GM12892 (cell line): ENCODE measurements around the gene EXOC6.

Experiments used
- POLR2A ChIP-seq: IDR thresholded peaks from 2 replicates; pipeline ENCODE4 v1.6.1; 2011; ENCODE audit warnings: low read depth, low read length, control low read depth
- POLR2AphosphoS5 ChIP-seq: IDR thresholded peaks from 2 replicates; pipeline ENCODE4 v1.6.1; 2011; ENCODE audit warnings: low read depth, low read length, control low read depth
- TAF1 ChIP-seq: IDR thresholded peaks from 2 replicates; pipeline ENCODE4 v1.6.1; 2011; ENCODE audit warnings: low read depth, mild to moderate bottlenecking, control low read depth, low read length, borderline replicate concordance

DNA sequence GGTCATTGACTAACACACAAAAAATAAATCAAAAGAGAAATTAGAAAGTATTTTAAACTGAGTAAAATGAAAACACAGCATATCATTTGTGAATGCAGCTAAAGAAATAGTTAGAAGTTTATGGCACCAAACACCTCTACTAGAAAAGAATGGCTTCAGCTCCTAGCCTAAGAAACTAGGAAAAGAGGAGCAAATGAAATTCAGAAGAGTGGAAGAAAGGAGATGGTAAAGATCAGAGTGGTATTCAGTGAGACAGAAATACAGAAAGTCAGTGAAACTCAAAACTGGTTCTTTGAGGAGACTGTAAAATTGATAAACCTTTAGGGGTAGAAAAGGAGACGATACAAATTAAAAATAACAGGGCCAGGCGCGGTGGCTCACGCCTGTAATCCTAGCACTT lies 2.7 kb downstream of the EXOC6 start:
- TF ChIP-seq POLR2A (no peak), POLR2AphosphoS5 (no peak), TAF1 (no peak)
